ENCODE data around the gene SMCO3. TPM values are rescaled to one million over a fixed set of nuclear protein-coding genes. Genes with fewer than 3 reads are reported as not detected.

Gene SMCO3
- total and polyA plus RNA-seq, 2 of the 8 experiments (the other 6 are each of a cell fraction or from before 2014, with no cell fraction given), result not detected

DNA sequence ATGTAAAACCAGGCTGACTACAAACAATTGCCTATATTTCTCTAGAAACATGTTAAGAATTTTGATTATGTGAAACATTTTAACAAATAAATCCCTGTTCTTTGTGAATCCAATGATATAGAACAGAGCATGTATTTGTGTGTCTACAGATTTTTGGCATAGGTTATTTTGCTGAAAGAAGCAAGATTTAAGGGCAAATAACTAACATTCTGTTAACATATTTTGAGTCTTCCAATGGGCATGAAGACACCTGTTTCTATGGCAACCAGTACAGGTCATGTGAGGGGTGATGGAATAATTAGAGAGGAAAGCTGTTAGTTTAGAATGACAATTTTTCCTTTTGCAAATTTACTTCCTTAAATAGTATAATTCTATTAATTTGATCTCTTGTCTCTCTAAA lies 20.5 kb upstream of the SMCO3 start:
- Histone ChIP-seq H3K27ac (ENCODE audit: low read depth, low read length) (no peak overlapping the region), H4K20me1 (replicated peaks in 1 of 2; ENCODE audit: control insufficient read depth in 1 of 2, insufficient read depth in 2 of 2, low read length in 2 of 2) (no peaks in the 10 kb centered on the region), H3K79me2 (ENCODE audit: control insufficient read depth in 1 of 2, insufficient read depth in 2 of 2, low read length in 2 of 2) (no peaks in the 10 kb centered on the region), H3K4me2 (ENCODE audit: insufficient read depth in 1 of 2, low read depth in 2 of 2, low read length in 2 of 2) (no peak overlapping the region), H2BK15ac (ENCODE audit: low read length) (no peak overlapping the region), H3K27me3 (replicated peaks in 1 of 4; ENCODE audit: control insufficient read depth in 3 of 4, extremely low read depth in 1 of 4, insufficient read depth in 3 of 4, low read length in 3 of 4) (no peaks in the 10 kb centered on the region), H3K4ac (replicated peaks; ENCODE audit: insufficient read length, low read depth, low read length) (no peak overlapping the region), H2AK5ac (ENCODE audit: low read depth, low read length) (no peak overlapping the region), H3K23ac (ENCODE audit: insufficient read length) (no peak overlapping the region), H3K18ac (ENCODE audit: extremely low read depth, low read length) (no peak overlapping the region), H3K23me2 (ENCODE audit: low read depth, low read length) (no peaks in the 10 kb centered on the region), H2BK5ac (ENCODE audit: low read depth, low read length) (no peak overlapping the region), H3K36me3 (ENCODE audit: control insufficient read depth in 2 of 4, insufficient read depth in 4 of 4, low read length in 3 of 4) (no peaks in the 10 kb centered on the region), H3K9me3 (ENCODE audit: insufficient read depth in 2 of 2, low read depth in 1 of 2, low read length in 1 of 2) (no peaks in the 10 kb centered on the region), H3K14ac (ENCODE audit: insufficient read length) (no peak overlapping the region), H4K8ac (ENCODE audit: extremely low read depth, insufficient read depth, low read length) (no peak overlapping the region), H2AFZ (ENCODE audit: low read length) (no peak overlapping the region), H3K9ac (replicated peaks in 1 of 4; ENCODE audit: extremely low read depth in 1 of 4, low read depth in 3 of 4, low read length in 3 of 4) (no peak overlapping the region), H3K4me1 (replicated peaks in 1 of 4; ENCODE audit: control insufficient read depth in 3 of 4, insufficient read depth in 4 of 4, low read length in 3 of 4) (no peaks in the 10 kb centered on the region), H3K4me3 (ENCODE audit: extremely low read depth in 1 of 4, insufficient read depth in 2 of 4, low read depth in 3 of 4, low read length in 4 of 4) (no peak overlapping the region), H2BK20ac (ENCODE audit: low read length) (no peak overlapping the region), H4K5ac (ENCODE audit: insufficient read length, low read depth, low read length) (no peak overlapping the region), H3K56ac (replicated peaks; ENCODE audit: insufficient read length, low read depth, low read length) (no peak overlapping the region), H2BK120ac (replicated peaks; ENCODE audit: low read depth, low read length) (no peak overlapping the region), H3K79me1 (ENCODE audit: low read depth, low read length) (no peaks in the 10 kb centered on the region), H4K91ac (replicated peaks; ENCODE audit: insufficient read length, low read length) (no peak overlapping the region), H2BK12ac (ENCODE audit: low read depth, low read length) (no peak overlapping the region)
- FAIRE-seq (no peak), DNase-seq (ENCODE audit: low read depth in 1 of 2, low spot score in 2 of 2) (no peak)
- POLR2A ChIA-PET (ENCODE audit: partially characterized antibody), result no interaction called here
- CTCF ChIA-PET (ENCODE audit: partially characterized antibody), result interaction anchor here (0.9 to 1.2 kb wide), 2 partner anchors 58 to 111 kb away, joined by 3 read pairs; no protein-coding TSS in a partner anchor
- TF ChIP-seq, protein P1, sequence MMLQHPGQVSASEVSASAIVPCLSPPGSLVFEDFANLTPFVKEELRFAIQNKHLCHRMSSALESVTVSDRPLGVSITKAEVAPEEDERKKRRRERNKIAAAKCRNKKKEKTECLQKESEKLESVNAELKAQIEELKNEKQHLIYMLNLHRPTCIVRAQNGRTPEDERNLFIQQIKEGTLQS (IDR thresholded peaks at IDR 0.05; ENCODE audit: insufficient read depth, low read depth, low read length), result no peak
- no peak for TF ChIP-seq JUND (IDR thresholded peaks at IDR 0.05; ENCODE audit: low read length)
- TF ChIP-seq SP2 (IDR thresholded peaks at IDR 0.05; ENCODE audit: low read length), result no peak
- TF ChIP-seq HDAC6 (IDR thresholded peaks at IDR 0.05; ENCODE audit: low read depth, low read length), result no peak
- TF ChIP-seq HDAC2 (IDR thresholded peaks at IDR 0.05; ENCODE audit: borderline replicate concordance in 1 of 2, low read depth in 2 of 2, low read length in 2 of 2), result no peak
- no peak for TF ChIP-seq TEAD4 (IDR thresholded peaks at IDR 0.05; ENCODE audit: low read depth, low read length)
- TF ChIP-seq, protein P2, sequence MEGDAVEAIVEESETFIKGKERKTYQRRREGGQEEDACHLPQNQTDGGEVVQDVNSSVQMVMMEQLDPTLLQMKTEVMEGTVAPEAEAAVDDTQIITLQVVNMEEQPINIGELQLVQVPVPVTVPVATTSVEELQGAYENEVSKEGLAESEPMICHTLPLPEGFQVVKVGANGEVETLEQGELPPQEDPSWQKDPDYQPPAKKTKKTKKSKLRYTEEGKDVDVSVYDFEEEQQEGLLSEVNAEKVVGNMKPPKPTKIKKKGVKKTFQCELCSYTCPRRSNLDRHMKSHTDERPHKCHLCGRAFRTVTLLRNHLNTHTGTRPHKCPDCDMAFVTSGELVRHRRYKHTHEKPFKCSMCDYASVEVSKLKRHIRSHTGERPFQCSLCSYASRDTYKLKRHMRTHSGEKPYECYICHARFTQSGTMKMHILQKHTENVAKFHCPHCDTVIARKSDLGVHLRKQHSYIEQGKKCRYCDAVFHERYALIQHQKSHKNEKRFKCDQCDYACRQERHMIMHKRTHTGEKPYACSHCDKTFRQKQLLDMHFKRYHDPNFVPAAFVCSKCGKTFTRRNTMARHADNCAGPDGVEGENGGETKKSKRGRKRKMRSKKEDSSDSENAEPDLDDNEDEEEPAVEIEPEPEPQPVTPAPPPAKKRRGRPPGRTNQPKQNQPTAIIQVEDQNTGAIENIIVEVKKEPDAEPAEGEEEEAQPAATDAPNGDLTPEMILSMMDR (IDR thresholded peaks at IDR 0.05; ENCODE audit: control extremely low read depth in 1 of 3, insufficient read depth in 1 of 3, low read depth in 1 of 3, low read length in 3 of 3), result no peak
- no peak for TF ChIP-seq SAP30 (IDR thresholded peaks at IDR 0.05; ENCODE audit: insufficient read depth, insufficient replicate concordance, low read length)
- no peak for TF ChIP-seq CHD2 (IDR thresholded peaks at IDR 0.05; ENCODE audit: low read length)
- no peak for TF ChIP-seq EP300 (IDR thresholded peaks at IDR 0.05; ENCODE audit: borderline replicate concordance in 1 of 2, low read depth in 2 of 2, low read length in 2 of 2)
- no peak for TF ChIP-seq SP4 (IDR thresholded peaks at IDR 0.05; ENCODE audit: low read length)
- TF ChIP-seq RXRA (IDR thresholded peaks at IDR 0.05; ENCODE audit: insufficient read depth, low read depth, low read length), result no peak

Data from H1 (cell line).